T follicular helper cell (primary cell): ENCODE data around the gene MEF2C.
"Not testable (repeated sequence)": the region's sequence is repeated elsewhere in the genome, so short reads cannot be mapped to it uniquely, and the experiment has no call there.

ENCODE experiments used
- DNase-seq: peaks from one replicate; pipeline ENCODE4 v3.0.0-alpha.2; 2020; ENCODE audit warnings: low read depth

The MEF2C gene

DNA sequence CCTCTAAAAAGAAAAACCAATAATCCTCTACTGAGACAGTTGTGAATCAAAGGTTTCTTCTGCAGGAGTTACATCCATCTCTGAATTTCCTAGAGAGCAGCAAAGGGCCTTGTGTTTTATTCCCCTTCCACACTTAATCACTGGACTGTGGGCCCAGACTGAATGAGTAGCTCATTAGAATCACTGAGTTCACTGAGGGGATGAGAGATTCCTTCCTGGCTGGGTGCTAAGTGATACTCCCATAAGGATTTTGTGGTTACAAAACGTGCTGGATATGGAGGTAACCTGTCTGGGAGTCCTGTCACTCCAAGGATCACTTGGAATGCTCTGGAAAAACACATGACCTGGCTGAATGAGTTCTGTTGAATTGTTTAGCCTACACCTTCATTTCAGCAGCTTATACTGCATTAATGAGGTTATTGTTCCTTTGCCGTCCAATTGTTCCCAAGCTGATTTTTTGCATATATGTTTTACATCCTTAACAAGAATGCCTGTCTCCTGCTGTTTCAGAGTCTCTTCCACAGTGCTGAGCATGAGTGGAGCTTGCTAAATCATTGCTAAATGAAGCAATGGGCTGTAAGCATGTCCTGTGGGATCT, 82.9 kb downstream of the MEF2C start:
- no peak for DNase-seq

DNA sequence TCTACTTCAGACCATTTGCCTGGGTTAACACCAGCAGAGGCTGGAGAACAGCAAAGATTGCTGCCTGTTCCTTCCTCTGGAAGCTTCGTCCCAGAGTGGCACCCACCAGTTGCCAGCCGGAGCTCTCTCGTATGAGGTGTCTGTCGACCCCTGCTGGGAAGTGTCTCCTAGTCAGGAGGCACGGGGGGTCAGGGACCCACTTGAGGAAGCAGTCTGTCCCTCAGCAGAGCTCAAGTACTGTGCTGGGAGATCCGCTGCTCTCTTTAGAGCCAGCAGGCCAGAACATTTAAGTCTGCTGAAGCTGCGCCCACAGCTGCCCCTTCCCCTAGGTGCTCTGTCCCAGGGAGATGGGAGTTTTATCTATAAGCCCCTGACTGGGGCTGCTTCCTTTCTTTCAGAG, 84.1 kb downstream of the MEF2C start:
- DNase-seq = not testable (repeated sequence)

DNA sequence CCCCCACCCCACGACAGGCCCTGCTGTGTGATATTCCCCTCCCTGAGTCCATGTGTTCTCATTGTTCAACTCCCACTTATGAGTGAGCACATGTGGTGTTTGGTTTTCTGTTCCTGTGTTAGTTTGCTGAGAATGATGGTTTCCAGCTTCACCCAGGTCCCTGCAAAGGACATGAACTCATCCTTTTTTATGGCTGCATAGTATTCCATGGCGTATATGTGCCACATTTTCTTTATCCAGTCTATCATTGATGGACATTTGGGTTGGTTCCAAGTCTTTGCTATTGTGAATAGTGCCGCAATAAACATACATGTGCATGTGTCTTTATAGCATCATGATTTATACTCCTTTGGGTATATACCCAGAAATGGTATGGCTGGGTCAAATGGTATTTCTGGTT, 89.2 kb downstream of the MEF2C start:
- not testable (repeated sequence) for DNase-seq

- no peak for DNase-seq
These were observed 90.7 kb downstream of the MEF2C start for GRCh38 chr5:88792144-88792840.

GRCh38 chr5:88787856-88788255, 95.1 kb downstream of the MEF2C start:
- DNase-seq = no peak

GRCh38 chr5:88786789-88787188, 96.2 kb downstream of the MEF2C start:
- no peak for DNase-seq

DNA sequence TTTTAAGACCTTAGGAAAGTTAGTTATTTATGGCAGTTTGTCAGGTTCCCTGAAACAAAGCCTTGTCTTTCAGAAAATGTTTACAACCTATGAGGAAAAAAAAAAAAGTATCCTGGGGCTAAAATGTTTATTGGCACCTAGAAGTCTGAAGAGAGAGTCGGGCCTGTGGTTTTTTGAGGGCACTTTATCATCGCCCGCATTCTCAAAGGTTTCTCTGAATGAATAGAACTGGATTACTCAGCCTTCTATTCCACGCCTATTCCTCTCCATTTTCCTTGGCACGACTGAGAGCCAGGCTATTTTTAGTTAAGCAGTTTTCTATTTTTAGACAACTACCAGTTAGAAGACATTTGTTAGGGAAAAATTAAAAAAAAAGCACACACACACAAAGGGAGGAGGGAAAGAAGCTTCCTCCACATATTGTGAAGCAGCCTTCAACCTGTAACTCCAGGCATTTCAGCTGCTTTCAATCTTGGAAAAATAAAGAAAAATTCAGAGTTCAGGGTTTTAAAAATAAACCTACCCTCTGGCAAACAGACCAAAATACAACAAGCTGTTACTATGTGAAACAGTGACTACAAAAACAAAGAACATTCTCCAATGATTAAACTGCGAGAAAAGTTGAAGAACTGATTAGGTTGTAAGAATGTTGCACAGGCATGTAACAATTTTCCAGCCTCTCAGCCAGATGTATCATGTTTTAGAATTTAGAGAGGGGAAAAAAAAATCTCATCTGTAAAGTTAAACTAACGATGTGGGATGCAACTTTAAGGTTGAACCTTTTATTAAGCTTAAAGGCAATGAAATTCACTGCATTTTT, 97.0 kb downstream of the MEF2C start:
- DNase-seq = no peak

DNA sequence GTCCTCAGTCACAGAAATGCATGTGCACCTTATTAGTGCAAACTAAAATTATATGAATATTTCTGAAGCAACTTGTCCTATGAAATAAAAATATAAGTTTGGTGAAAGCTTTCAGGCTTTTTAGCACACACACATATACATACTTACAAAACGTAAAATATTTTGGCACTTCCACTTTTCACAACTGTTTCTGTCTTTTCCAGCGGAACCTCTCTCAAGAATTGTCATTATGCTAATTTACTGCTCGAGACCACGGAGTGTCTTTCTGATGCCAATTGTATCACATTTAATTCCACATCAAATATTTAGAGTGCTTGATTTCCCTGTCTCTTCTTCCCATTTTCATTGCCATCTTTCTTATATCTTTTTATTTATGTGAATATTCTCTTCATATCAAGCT, 100.4 kb downstream of the MEF2C start:
- no peak for DNase-seq

- no peak for DNase-seq
These were observed 102.2 kb downstream of the MEF2C start for GRCh38 chr5:88780736-88781135.

GRCh38 chr5:88778736-88779135, 104.2 kb downstream of the MEF2C start:
- no peak for DNase-seq

DNA sequence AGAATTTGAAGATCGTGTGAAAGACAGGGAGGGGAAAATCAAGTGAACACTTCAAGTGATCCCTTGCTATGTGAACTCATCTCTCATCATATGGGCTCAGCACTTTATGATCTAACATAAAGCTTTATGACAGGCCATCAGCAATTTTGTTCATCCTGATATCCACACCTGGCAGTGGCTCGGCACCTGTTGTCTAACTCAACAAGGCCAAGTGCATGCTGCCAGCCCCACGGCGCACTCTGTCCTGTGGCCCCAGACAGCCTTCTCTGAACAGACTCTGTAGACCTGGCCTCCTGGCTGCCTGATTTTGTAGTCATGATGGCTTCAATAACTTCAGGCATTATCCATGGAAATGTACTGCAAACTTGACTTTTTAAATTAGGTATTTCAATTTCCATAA, 106.3 kb downstream of the MEF2C start:
- DNase-seq = no peak

- DNase-seq = no peak
These were observed 110.2 kb downstream of the MEF2C start for GRCh38 chr5:88772831-88773230.

GRCh38 chr5:88772047-88772446, 110.9 kb downstream of the MEF2C start:
- no peak for DNase-seq

GRCh38 chr5:88770276-88771257, 112.4 kb downstream of the MEF2C start:
- no peak for DNase-seq

GRCh38 chr5:88769165-88769564, 113.8 kb downstream of the MEF2C start:
- DNase-seq = no peak

- no peak for DNase-seq
These were observed 114.6 kb downstream of the MEF2C start for GRCh38 chr5:88768411-88768810.

- DNase-seq = no peak
These were observed 117.2 kb downstream of the MEF2C start for GRCh38 chr5:88765798-88766197.

DNA sequence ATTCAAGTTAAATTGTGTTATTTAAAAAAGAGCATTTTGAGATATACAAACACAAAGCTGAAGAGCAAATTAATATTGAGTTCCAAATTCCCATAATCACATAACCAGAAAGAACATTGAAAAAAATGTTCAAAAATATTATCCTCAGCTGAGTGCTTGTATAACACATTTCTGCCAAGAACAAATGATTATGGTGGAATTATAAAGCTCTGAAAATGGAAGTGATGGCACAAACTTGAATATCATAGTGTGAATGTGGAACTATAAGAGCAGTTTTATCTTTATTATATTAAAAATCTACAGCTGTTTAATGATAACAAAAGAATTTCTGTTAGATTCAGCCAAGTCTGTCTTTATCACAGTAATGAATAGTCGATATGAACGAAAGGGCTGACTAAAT, 117.8 kb downstream of the MEF2C start:
- no peak for DNase-seq

DNA sequence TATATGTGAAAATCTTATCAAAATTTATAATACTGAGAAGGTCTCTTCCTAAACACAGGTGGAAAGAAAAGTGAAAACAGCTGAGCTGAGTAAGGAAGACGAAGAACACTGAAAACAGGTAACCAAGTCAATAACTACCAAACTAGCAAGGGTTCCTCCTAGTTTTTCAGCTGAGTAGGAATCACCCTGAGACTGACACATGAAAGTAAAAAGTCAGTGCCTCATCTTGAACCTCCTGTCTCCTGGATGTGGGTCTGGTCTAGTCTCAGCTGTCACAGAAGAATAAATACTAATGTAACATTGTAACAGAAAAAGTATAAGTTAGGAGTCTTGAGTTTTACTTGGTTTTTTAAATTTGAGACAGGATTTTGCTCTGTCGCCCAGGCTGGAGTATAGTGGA, 121.0 kb downstream of the MEF2C start:
- no peak for DNase-seq

- no peak for DNase-seq
These were observed 121.6 kb downstream of the MEF2C start for GRCh38 chr5:88761269-88761850.

DNA sequence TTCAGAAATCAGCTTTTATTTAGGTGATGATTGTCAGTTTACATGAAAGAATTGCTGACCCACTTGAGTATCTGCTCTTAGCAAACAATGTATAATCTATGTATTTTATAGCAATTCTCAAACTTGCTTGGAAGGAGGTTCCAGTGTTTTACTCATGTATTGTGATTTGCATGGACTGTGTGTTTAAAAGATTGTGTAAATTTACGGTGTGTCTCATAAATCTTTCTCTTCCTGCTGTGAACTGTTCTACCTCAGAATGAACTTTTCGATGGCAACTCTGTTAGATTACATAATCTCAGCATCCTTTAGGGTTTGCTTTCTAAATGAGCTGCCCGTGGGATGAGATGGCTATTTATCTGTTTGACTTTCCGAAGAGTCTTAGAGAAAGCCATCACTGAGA, 122.5 kb downstream of the MEF2C start:
- DNase-seq = no peak

GRCh38 chr5:88758591-88758990, 124.4 kb downstream of the MEF2C start:
- no peak for DNase-seq
